Measurements from ENCODE around the gene DAB2.

DAB2 gene

DNA sequence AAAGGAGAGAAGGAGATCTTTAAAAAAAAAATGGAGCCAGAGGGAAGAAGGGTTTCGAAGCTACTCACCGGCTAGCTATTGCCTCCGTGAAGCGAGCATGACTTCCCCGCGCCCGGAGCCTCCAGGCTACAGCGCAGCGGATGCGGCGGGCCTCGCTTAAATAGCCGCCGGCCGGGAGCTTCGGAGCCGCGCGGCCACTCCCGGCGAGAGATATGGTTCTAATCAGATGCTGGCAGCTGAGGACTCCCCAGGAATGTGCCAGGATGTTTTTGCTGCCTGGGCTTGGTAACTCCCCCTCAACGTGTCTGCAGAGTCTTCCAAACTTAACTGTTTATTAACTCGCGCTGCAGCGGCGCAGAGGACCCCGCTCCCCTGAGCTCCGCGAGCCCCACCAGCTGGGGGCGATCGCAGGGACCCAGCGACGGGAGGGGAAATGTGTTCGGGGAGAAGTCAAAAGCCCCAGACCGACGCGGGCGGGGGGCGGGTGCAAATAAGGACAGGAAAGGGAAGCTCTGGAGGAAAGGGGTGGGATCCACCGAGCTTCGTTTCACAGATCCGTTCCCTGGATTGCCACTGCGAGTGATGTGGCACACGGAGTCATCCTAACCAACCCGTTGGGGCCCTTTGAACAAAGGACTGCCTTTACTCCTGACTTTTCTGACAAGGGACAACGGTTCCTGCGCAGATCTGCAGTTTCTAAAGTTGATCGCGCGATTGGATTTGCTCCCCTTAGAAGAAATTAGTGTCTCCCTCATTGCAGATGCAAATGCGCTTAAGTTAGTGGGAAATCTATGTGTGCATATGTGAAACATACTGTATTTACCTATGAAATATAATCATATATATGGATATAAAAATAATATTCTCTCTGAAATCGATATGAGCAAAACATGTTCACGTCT is at the start of gene DAB2:
Gene DAB2 (minus strand): TSS at position 245 of the 902 bp plus-strand sequence. CDS start 30,660 bp downstream, outside the sequence.
- peak; percentile 94 for DNase-seq

- DNase-seq: peak; percentile 69
These were observed 48.5 kb upstream of the DAB2 start for GRCh38 chr5:39473156-39473775.

DNA sequence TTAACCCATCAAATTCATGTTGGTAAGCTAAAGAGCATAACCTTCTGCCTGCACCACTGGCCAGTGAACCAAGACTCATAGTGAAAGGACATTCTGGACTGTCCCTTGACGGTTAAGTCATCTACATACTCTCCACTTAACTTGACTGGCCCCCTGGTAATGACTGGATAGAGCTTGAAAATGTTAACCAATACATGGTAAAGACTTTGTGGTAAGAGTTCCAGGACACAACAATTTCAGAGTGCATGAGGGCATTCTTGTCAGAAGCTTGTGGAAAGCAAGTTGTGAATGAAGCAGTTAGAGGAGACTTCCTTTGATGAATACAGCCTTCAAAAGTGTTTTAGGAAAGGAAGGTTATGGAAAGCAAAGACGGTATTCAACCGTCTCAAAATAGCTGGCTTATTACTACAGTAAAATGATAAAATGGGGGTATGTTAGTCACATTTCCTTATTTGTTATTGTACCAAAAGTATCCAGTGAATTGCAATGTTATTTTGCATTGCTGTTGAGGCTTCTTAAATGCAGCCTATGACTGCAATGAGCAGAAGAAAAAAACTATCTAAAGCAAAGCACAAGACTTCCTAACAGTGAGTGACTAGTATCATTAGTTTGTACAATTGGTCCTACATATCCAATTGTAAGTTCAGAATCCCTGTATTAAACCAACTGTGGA is 47.2 kb upstream of the DAB2 start:
- DNase-seq: no peak

GRCh38 chr5:39470811-39471210 is 46.0 kb upstream of the DAB2 start:
- DNase-seq: no peak

DNA sequence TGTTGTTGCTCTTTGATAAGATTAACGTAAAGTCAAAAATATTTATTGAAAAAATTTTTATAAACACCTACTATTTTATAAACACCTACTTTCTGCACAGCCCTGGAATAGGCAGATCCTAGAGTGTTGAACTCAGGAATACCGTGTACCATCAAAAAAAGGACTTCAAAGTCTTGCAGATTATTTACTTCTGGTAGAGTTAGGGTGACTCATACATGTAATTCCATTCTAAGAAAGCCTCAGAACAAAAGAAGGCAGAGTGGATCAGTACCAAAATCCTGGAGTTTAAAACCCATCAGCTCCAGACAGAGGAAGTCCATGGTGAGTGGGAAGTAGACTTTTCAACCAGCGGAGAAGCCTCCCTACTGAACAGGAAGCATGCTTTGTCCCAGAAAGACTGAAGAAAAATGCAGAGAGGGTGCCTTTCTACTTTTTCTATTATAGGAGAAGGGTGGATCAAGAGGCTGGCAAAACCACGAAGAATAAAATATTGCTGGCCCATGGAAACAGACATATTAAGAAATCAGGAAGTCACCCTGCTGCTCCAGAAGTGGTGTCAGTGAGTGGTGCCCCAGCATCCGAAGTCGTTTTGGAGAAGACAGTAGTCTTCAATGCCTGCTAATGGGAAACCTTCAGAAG is 45.1 kb upstream of the DAB2 start:
- DNase-seq: no peak

DNA sequence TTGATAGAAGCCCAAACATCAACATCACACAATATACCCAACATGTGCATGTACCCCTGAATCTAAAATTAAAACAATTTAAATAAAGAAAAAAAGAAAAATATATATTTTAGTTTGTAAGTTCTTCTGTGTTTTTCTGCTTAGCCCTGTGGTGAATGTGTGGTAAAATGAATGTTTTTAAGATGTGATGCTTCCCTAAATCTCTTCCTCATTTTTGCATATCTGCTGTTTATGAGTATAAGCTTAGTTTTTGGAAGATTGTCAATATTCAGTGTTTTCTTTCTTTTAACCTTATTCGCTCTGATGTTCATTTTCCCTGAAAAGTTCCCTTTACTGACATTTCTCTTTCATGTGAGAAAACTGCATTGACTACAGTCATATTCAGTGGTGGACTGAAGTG is 44.4 kb upstream of the DAB2 start:
- DNase-seq: no peak

DNA sequence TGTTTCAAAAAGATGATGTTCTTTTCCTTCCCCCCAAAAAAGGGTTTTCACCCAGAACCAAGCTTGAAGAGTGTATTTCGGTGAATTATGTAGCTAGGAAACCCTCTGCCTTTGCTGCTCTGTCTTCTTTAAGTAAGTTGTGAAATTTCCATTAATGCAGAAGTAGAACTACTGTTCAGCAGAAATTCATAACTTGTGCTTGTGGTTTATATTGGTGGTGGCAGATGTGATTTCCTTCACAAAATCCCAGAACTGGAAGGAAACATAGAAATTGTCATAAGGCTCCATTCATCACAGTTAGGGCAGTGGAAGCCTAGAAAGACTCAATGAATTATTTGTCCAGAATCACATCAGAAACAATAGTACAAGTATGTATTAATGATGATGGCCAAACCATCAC is 42.1 kb upstream of the DAB2 start:
- DNase-seq: no peak

- DNase-seq: no peak
These were observed 41.1 kb upstream of the DAB2 start for GRCh38 chr5:39465843-39466242.

DNA sequence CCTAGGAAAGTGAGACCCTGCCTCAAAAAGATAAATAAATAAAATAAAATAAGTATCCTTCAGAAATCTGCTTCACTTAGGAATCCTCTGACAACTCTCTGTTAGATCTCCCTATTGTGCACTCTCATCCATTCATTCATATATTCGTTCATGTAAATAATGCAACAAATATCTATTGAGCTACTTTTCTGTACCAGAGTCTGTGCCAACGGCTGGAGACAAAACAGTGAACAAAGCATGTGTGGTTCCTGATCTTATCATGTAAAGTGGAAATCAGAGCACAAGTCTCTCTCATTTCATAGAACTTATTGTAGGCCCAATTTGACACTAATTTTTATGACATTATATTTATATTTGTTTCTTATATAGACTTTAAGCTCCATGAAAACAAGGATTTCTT is 40.3 kb upstream of the DAB2 start:
- DNase-seq: no peak

DNA sequence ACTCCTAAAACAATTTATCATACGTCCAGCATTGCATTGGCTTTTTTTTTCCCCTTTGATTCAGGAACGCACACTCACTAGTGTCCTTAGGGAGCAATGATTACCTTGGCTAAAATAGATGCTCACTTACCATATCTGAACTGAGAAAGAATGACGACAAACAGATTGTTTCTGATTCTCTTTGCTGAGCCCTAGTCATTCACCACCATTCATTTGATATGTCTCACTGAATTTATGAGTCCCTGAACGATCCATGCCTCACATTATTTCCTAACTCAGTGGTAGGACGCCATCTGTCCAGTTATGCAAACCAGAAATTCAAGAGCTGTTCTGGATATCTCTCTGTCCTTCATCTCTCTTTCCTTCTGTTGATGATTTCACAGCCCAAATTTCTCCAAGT is 39.3 kb upstream of the DAB2 start:
- no peak for DNase-seq

DNA sequence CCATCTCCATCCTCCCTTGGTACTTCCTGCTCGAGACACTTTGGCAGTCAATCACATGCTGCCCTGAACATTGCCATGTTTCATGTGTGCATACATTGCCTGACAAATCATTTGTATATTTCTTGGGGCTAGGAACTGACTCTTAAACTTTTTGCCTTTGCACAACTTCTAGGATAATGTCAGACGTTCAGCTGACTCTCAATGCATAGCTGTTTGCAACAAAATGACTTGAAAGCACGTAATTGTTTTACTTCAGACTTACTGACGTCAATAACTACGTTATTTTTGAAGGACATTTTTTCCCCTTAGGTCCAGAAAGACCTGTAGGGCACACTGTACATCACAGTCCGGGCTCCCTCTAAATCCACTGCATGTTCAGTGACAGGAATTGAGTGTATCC is 37.4 kb upstream of the DAB2 start:
- no peak for DNase-seq

DNA sequence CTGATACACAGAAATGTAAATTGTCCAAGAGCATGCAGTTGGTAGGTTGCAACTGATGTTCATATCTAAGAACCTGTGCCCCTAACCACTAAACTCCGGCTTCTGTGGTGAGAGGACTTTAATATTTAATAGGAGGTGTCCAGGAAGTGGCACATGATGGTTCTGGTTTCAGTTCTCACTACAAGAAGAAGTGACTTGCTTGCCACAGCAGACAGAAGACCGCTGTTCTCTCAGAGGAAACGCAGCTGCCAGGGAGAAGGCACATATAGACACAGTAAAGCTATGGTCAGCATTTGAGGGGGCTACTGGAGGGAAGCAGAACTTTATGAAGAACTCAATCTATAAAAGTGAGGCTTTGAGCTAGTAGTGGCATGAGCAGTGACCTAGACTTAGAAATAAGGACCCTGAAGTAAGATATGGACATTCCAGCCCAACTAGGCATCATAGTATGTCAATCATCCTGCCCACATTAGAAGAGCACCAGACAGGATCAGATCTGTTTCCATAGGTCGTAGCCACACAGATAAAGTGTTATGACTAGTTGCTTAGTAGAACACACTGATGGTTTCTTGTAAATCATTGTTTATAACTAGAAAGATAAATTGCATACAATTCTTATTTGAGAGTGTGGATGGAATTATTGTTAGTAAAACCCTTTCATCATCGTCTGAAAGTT is 36.4 kb upstream of the DAB2 start:
- DNase-seq: peak; percentile 27

GRCh38 chr5:39459907-39460306 is 35.1 kb upstream of the DAB2 start:
- no peak for DNase-seq

DNA sequence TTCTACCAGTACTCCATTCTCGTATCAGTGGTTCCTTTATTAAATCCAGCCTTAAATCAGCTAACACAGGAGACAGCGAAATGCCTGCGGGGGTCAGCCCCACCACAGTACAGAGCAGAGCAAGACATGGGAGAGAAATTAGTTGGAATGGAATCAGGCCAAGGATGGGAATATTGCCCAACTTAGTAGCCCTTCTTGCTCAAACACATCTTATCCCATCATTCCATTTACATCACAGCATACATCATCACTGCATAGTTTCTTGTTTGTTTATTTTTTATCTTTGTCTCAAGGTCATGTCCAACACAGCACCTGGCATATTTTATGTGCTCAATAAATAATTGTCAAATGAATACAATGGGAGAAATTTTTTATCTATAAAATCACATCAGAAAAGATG is 34.3 kb upstream of the DAB2 start:
- DNase-seq: peak; percentile 66

- DNase-seq: no peak
These were observed 30.9 kb upstream of the DAB2 start for GRCh38 chr5:39455645-39456044.

DNA sequence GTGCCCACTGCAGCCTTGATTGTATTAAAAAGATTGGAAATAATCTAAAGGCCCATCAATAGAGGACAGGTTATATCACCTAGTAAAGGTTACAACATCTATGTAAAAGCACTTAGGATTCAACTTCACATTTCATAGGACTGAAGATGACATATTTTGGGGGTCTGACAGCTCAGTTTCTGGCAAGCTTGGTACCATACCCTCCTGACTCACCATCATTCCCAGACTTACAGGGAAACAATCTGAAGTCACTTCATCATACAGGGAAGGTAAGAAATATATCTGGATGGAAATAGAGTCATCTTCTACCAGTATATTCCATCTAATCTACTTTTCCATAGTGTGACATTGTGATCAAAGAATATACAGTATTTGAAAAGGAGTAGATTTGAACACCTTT is 28.8 kb upstream of the DAB2 start:
- DNase-seq: no peak

- DNase-seq: no peak
These were observed 28.1 kb upstream of the DAB2 start for GRCh38 chr5:39452846-39453245.

DNA sequence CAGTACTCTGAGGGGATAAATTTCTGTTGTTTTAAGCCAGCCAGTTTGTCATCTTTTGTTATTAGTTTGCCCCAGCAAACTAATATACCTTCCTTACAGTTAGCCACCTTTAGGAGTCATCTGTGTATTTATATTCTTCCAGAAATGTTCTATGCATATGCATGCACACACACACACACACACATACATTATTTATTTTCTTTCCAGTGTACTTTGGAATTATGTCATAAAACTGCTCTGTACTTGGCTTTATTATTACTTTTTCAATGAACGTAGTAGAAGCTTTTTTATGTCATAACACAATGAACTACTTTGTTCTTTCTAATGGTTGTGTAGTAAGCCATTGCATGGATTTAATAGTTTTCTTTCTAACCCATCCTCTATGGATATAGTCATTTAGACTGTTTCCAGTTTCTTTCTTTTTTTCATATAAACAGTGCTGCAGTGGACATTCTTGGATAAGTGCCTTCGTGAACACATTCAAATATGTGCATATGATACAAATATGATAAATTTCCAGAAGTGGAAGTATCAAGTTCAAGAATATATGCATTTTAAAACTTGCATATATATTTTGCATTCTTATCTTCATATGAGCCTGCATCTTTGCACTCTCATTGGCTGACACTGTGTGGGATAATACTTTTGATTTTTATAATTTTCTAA is 26.6 kb upstream of the DAB2 start:
- no peak for DNase-seq

- DNase-seq: no peak
These were observed 25.7 kb upstream of the DAB2 start for GRCh38 chr5:39450487-39450886.

GRCh38 chr5:39449591-39449990 is 24.8 kb upstream of the DAB2 start:
- DNase-seq: no peak

DNA sequence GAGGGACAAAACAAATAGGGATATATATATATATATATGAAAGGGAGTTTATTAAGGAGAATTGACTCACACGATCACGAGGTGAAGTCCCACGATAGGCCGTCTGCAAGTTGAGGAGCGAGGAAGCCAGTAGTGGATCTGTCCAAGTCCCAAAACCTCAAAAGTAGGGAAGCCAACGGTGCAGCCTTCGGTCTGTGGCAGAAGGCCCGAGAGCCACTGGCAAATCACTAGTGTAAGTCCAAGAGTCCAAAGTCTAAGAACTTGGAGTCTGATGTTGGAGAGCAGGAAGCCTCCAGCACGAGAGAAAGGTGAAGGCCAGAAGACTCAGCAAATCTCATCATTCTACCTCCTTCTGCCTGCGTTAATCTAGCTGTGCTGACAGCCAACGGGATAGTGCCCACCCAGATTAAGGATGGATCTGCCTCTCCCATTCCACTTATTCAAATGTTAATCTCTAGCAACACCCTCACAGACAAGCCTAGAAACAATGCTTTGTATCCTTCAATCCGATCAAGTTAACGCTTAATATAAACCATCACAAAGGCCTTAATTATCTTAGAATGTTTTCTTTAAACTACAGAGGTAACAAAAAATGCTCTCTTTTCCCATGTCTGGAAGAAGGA is 23.8 kb upstream of the DAB2 start:
- DNase-seq: no peak

DNA sequence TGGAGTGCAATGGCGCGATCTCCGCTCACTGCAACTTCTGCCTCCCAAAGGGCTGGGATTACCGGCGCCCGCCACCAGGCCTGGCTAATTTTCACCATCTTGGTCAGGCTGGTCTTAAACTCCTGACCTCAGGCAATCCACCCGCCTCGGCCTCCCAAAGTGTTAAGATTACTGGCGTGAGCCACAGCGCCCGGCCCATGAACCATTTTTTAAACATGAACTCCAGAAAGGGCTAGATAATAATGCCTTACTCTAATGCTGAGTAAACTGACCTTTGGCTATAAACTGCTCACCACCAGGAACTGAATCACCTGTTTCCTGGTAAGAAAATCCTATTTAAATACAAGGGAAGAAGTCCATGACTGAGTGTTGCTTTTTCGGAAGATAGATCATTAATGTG is 23.2 kb upstream of the DAB2 start:
- no peak for DNase-seq

Measured in NCI-H226 (cell line).